ENCODE data around the gene MTTP.

MTTP gene

DNA sequence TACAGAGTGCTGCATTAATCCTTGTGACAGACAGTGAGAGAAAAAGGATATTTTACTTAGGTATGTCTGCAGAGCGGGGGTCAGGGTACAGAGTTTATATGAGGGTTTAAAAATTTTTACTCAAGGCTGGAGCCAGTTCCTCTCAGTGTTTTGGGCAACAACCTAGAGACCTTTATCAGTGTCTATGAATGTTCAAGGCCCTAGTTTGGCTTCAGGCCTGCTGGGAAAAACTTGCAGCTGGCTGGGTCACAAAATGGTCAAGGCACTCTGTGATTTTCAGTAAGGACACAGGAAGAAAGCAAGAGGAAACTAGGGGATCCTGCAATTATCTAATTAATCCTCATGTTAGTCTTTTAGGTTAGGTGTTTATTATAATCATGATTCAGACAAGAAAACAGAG is 93.8 kb downstream of the MTTP start:
- no peak for DNase-seq (ENCODE audit: low read depth in 2 of 3, low spot score in 2 of 3)

DNA sequence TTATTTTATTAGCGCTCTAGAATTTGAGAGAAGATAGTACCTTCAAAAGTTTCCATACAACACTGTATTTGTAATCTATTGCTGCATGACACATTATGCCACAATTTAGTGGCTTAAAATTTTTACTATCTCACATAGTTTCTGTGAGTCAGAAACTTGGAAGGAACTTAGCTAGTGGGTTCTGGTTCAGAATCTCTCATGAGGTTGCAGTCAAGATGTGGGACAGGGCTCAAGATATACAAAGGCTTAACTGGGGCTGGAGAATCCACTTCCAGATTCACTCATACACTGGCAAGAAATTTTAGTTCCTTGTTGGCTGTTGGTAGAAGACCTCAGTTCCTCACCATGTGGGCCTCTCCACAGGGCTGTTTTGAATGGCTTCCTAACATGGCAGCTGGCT is 94.5 kb downstream of the MTTP start:
- DNase-seq (ENCODE audit: low read depth in 2 of 3, low spot score in 2 of 3): no peak

DNA sequence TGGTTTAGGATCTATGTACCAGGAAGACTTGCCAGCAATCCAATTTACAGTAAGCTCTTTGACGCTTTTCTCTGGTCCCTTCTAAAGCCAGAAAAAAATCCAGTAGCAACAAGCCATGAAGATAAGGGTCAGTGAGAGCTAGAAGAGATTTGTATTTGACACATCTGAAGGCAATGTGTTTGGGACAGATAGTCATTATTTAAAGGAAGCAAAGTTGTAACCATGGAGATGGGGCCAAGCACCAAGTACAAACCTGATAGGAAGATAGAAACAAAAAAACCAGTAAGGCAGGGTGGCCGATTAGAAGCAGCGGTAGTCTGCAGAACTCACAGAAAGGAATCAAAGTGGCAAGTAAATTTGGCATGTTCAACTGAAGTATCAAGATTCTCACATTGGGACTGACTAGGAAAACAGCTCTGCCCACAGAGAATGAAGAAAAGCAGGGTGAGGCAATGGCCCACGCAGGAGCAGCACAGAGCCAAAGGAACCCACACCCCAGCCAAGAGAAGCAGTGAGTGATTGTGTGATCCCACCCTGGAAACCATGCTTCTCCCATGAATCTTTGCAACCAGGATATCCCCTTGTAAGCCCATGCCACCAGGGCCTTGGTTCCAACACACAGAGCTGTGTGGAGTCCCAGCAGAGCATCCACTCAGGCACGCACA is 95.9 kb downstream of the MTTP start:
- DNase-seq (ENCODE audit: low read depth in 2 of 3, low spot score in 2 of 3): no peak
